Measurements from ENCODE around the gene PLIN3. TPM values are rescaled to one million over a fixed set of nuclear protein-coding genes. Genes with fewer than 3 reads are reported as not detected.
A peak's percentile ranks its signal among the peaks of the same experiment; 100 is the strongest.

Gene PLIN3
- total RNA-seq, 1 experiment from 2014 or later, result 207 TPM

- peak overlapping the region; percentile 85 for H3K4me2 ChIP-seq (ENCODE audit: low read length)
- no peak overlapping the region for H3K4me3 ChIP-seq (replicated peaks in 1 of 2; ENCODE audit: low read depth in 1 of 2, low read length in 2 of 2)
- POLR2A ChIA-PET, result interaction anchor here (2.5 to 5.7 kb wide), 2 partner anchors 40 to 41 kb away, joined by 12 to 54 read pairs; no protein-coding TSS in a partner anchor
- H3K9ac ChIP-seq (ENCODE audit: low read length), result peak overlapping the region; percentile 12; the same call in 1 of the 2 replicates
- peaks cover 8% of the 10 kb centered on the region for H3K79me2 ChIP-seq (ENCODE audit: insufficient read depth, low read length)
- no peaks in the 10 kb centered on the region for H3K9me2 ChIP-seq (ENCODE audit: insufficient read depth)
- peak overlapping the region; percentile 43 for H3K27ac ChIP-seq (ENCODE audit: low read depth, low read length)
- H3K9me3 ChIP-seq (ENCODE audit: control insufficient read depth in 1 of 2, insufficient read depth in 1 of 2, low read depth in 1 of 2, low read length in 2 of 2), result no peaks in the 10 kb centered on the region
- intact Hi-C loops (cut with micrococcal nuclease), result loop anchor here (1.0 to 5.0 kb wide), 3 partner anchors 40 to 160 kb away; partner anchors contain the start of gene KDM4B
- H3K27me3 ChIP-seq (ENCODE audit: insufficient read depth, low read length), result no peaks in the 10 kb centered on the region
- H3K36me3 ChIP-seq (ENCODE audit: control insufficient read depth in 1 of 2, insufficient read depth in 2 of 2, low read length in 2 of 2), result no peaks in the 10 kb centered on the region
- DNase-seq (ENCODE audit: low read depth, low spot score) (no peak), ATAC-seq (no peak)
- TF ChIP-seq ATF3 (IDR thresholded peaks at IDR 0.05) (no peak), REST (IDR thresholded peaks at IDR 0.05; ENCODE audit: low read depth) (no peak), EZH2phosphoT487 (IDR thresholded peaks at IDR 0.05; ENCODE audit: borderline replicate concordance) (no peak), SRF (IDR thresholded peaks at IDR 0.05; ENCODE audit: low read depth) (no peak), FOSL1 (IDR thresholded peaks at IDR 0.05; ENCODE audit: low read depth) (no peak), TCF7L2 (IDR thresholded peaks at IDR 0.05; ENCODE audit: borderline replicate concordance, extremely low read depth, insufficient read depth, insufficient read length) (no peak)
- H3K4me1 ChIP-seq (ENCODE audit: control insufficient read depth in 1 of 2, insufficient read depth in 2 of 2, low read length in 2 of 2), result peaks cover 36 to 55% of the 10 kb centered on the region in 2 experiments
- H2AFZ ChIP-seq (ENCODE audit: low read depth, low read length, poor library complexity, severe bottlenecking), result no peak overlapping the region
- CTCF ChIA-PET, result interaction anchor here (1.4 to 8.1 kb wide), 4 partner anchors 41 to 159 kb away, joined by 3 to 55 read pairs (median 19); partner anchors contain the start of gene KDM4B
- no peaks in the 10 kb centered on the region for H4K20me1 ChIP-seq (ENCODE audit: insufficient read depth)
- RAD21 ChIA-PET (ENCODE audit: low non-redundant PET in 1 of 2, low total read pairs in 2 of 2, uncharacterized antibody in 2 of 2, unreplicated experiment in 2 of 2), result interaction anchor here (0.7 to 2.3 kb wide), 4 partner anchors 40 to 62 kb away, joined by 3 to 9 read pairs (median 6); no protein-coding TSS in a partner anchor
- BruUV-seq (replicated peaks), result no TSS peak
Observed at GRCh38 chr19:4871711-4872110, 4.2 kb upstream of the PLIN3 start.
